Measurements from ENCODE around the gene CADM4.
"Not testable (repeated sequence)": the region's sequence is repeated elsewhere in the genome, so short reads cannot be mapped to it uniquely, and the experiment has no call there.

Gene CADM4

GRCh38 chr19:43660971-43661360 is 21.3 kb upstream of the CADM4 start:
- DNase-seq = no peak

- DNase-seq = no peak
These were observed 20.8 kb upstream of the CADM4 start for GRCh38 chr19:43660301-43660970.

GRCh38 chr19:43658494-43658893 is 18.8 kb upstream of the CADM4 start:
- no peak for DNase-seq

- no peak for DNase-seq
These were observed 18.4 kb upstream of the CADM4 start for GRCh38 chr19:43658001-43658400.

GRCh38 chr19:43656436-43656835 is 16.8 kb upstream of the CADM4 start:
- DNase-seq = no peak

GRCh38 chr19:43652546-43652874 is 12.9 kb upstream of the CADM4 start:
- no peak for DNase-seq

- no peak for DNase-seq
These were observed 12.3 kb upstream of the CADM4 start for GRCh38 chr19:43651758-43652545.

GRCh38 chr19:43650276-43650675 is 10.6 kb upstream of the CADM4 start:
- not testable (repeated sequence) for DNase-seq

GRCh38 chr19:43649514-43649913 is 9.9 kb upstream of the CADM4 start:
- no peak for DNase-seq

- no peak for DNase-seq
These were observed 9.0 kb upstream of the CADM4 start for GRCh38 chr19:43648633-43649032.

GRCh38 chr19:43644181-43644580 is 4.5 kb upstream of the CADM4 start:
- DNase-seq = no peak

- DNase-seq = no peak
These were observed 3.7 kb upstream of the CADM4 start for GRCh38 chr19:43643326-43643725.

- DNase-seq = no peak
These were observed 2.9 kb upstream of the CADM4 start for GRCh38 chr19:43642531-43642930.

GRCh38 chr19:43641333-43641732 is 1.7 kb upstream of the CADM4 start:
- no peak for DNase-seq

GRCh38 chr19:43640424-43640757 is 741 bp upstream of the CADM4 start:
- DNase-seq = no peak

GRCh38 chr19:43638995-43639518 is 593 bp downstream of the CADM4 start:
- no peak for DNase-seq

GRCh38 chr19:43638214-43638994 is 1.2 kb downstream of the CADM4 start:
- no peak for DNase-seq

GRCh38 chr19:43636121-43636683 is 3.4 kb downstream of the CADM4 start:
- DNase-seq = no peak

- DNase-seq = not testable (repeated sequence)
These were observed 4.1 kb downstream of the CADM4 start for GRCh38 chr19:43635561-43635940.

GRCh38 chr19:43634872-43635560 is 4.6 kb downstream of the CADM4 start:
- no peak for DNase-seq

- DNase-seq = no peak
These were observed 5.2 kb downstream of the CADM4 start for GRCh38 chr19:43634506-43634871.

GRCh38 chr19:43634068-43634467 is 5.6 kb downstream of the CADM4 start:
- no peak for DNase-seq

- DNase-seq = no peak
These were observed 6.1 kb downstream of the CADM4 start for GRCh38 chr19:43633520-43633919.

Data from activated effector memory CD4-positive, alpha-beta T cell treated with Interleukin-2 at 50 U/mL for 16 hours (primary cell).